Colonic mucosa (tissue), 4 donors: ENCODE results near the gene RNU6-9. TPM values are rescaled to one million over a fixed set of nuclear protein-coding genes. Genes with fewer than 3 reads are reported as not detected.

Source experiments
- DNase-seq: peaks from one replicate; pipeline ENCODE4 v3.0.0-alpha.2; 2020
- H3K27ac ChIP-seq: fragments of 200-600 bp; one replicate; pipeline ENCODE4 v1.8.0; 2021
- H3K27me3 ChIP-seq: fragments of 200-600 bp; one replicate; pipeline ENCODE4 v1.8.0; 2021
- H3K36me3 ChIP-seq: fragments of 200-600 bp; one replicate; pipeline ENCODE4 v1.8.0; 2021
- H3K4me1 ChIP-seq: fragments of 200-600 bp; one replicate; pipeline ENCODE4 v1.8.0; 2021; ENCODE audit warnings: mild to moderate bottlenecking
- H3K4me3 ChIP-seq: fragments of 200-600 bp; one replicate; pipeline ENCODE4 v1.8.0; 2021
- H3K9ac ChIP-seq, 2 donors: one replicate each; pipeline ENCODE4 v1.7.0; 2013; ENCODE audit warnings: control low read depth in 2 of 2, low read depth in 2 of 2, low read length in 2 of 2
- H3K9me3 ChIP-seq: fragments of 200-600 bp; one replicate; pipeline ENCODE4 v1.8.0; 2021
- CTCF ChIP-seq: fragments of 200-600 bp; IDR thresholded peaks from one replicate; pipeline ENCODE4 v1.8.0; 2022; ENCODE audit warnings: antibody characterized with exemption, mild to moderate bottlenecking
- intact Hi-C: fragments of 100-400 bp; cut with DNase I; formaldehyde crosslinking; loops from one replicate; pipeline ENCODE4 v1.14.1; 2022
- total RNA-seq, 2 donors: library from RNA; stranded (reverse); fragmentation: NEBNext Ultra II Directional in 1 of 2; extraction: Animal tissue kit (Norgen Biotek cat#: 25700) in 1 of 2; gene quantifications; one replicate each; pipeline ENCODE4 v1.2.1, GENCODE V29; 2021
- donor health status: healthy.
- donor health status: DM: no; HTN: no; CAD: no.
- donor health status: DM: no; HTN: no; CAD: no.

The RNU6-9 gene
- total RNA-seq, 2 donors from 2014 or later = not detected

GRCh38 chr19:937259-937694 is 44.0 kb downstream of the RNU6-9 start:
- Histone ChIP-seq H3K4me3 (no peak overlapping the region), H3K36me3 (no peaks in the 10 kb centered on the region), H3K27ac (no peak overlapping the region), H3K9me3 (no peaks in the 10 kb centered on the region), H3K27me3 (no peaks in the 10 kb centered on the region), H3K9ac (no peak overlapping the region), H3K4me1 (peaks cover 36% of the 10 kb centered on the region)
- intact Hi-C loops = no loop called here
- DNase-seq = no peak
- no peak for TF ChIP-seq CTCF

GRCh38 chr19:938233-938923 is 45.1 kb downstream of the RNU6-9 start:
- no peak for TF ChIP-seq CTCF
- Histone ChIP-seq H3K9ac (no peak overlapping the region), H3K4me3 (no peak overlapping the region), H3K36me3 (no peaks in the 10 kb centered on the region), H3K27ac (no peak overlapping the region), H3K9me3 (no peaks in the 10 kb centered on the region), H3K4me1 (peaks cover 26% of the 10 kb centered on the region), H3K27me3 (no peaks in the 10 kb centered on the region)
- DNase-seq = no peak
- intact Hi-C loops = no loop called here

DNA sequence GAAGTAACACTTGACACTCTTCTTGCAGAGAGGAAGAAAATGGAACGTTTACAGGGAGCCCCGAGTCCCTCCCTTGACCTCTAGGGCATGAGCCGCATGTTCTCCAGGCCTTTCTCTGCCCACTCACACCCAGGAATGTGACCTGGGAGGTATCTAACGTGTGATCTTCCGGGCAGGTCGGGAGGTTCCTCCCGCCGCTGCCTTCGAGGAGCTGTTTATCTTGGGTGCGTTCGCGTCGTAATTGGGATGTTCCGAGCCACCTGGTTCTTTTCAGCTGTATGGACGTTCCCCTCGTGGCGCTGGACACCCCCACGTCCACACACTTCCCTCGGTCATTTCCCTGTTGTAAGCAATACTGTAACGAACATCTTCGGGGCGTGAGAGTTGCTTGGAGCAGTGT is 46.2 kb downstream of the RNU6-9 start:
- Histone ChIP-seq H3K4me3 (no peak overlapping the region), H3K4me1 (peaks cover 18% of the 10 kb centered on the region), H3K9ac (no peak overlapping the region), H3K36me3 (no peaks in the 10 kb centered on the region), H3K9me3 (no peaks in the 10 kb centered on the region), H3K27ac (no peak overlapping the region), H3K27me3 (no peaks in the 10 kb centered on the region)
- no peak for DNase-seq
- intact Hi-C loops = no loop called here
- TF ChIP-seq CTCF = no peak

GRCh38 chr19:939922-940321 is 46.6 kb downstream of the RNU6-9 start:
- no peaks in the 10 kb centered on the region for H3K27me3 ChIP-seq
- DNase-seq = no peak
- intact Hi-C loops = no loop called here
- no peak overlapping the region for H3K4me3 ChIP-seq
- H3K36me3 ChIP-seq = no peaks in the 10 kb centered on the region
- no peaks in the 10 kb centered on the region for H3K9me3 ChIP-seq
- peaks cover 14% of the 10 kb centered on the region for H3K4me1 ChIP-seq
- TF ChIP-seq CTCF = no peak
- H3K27ac ChIP-seq = no peak overlapping the region
- H3K9ac ChIP-seq = peak overlapping the region in 1 of 2 donors; percentile 41

GRCh38 chr19:940591-941291 is 47.5 kb downstream of the RNU6-9 start:
- intact Hi-C loops = no loop called here

More at GRCh38 chr19:940591-941291, 47.5 kb downstream of the RNU6-9 start:
- peak; percentile 77 for DNase-seq
- peak overlapping the region; percentile 40 for H3K4me3 ChIP-seq
- no peaks in the 10 kb centered on the region for H3K27me3 ChIP-seq
- H3K4me1 ChIP-seq = peaks cover 9% of the 10 kb centered on the region
- no peaks in the 10 kb centered on the region for H3K36me3 ChIP-seq
- peak overlapping the region; percentile 41 to 58 for H3K9ac ChIP-seq
- peak overlapping the region; percentile 57 for H3K27ac ChIP-seq
- no peaks in the 10 kb centered on the region for H3K9me3 ChIP-seq
- TF ChIP-seq CTCF = no peak
